Measurements from ENCODE around the gene CSE1L. TPM values are rescaled to one million over a fixed set of nuclear protein-coding genes. Genes with fewer than 3 reads are reported as not detected.
"Not testable (repeated sequence)": the region's sequence is repeated elsewhere in the genome, so short reads cannot be mapped to it uniquely, and the experiment has no call there.

The CSE1L gene, protein sequence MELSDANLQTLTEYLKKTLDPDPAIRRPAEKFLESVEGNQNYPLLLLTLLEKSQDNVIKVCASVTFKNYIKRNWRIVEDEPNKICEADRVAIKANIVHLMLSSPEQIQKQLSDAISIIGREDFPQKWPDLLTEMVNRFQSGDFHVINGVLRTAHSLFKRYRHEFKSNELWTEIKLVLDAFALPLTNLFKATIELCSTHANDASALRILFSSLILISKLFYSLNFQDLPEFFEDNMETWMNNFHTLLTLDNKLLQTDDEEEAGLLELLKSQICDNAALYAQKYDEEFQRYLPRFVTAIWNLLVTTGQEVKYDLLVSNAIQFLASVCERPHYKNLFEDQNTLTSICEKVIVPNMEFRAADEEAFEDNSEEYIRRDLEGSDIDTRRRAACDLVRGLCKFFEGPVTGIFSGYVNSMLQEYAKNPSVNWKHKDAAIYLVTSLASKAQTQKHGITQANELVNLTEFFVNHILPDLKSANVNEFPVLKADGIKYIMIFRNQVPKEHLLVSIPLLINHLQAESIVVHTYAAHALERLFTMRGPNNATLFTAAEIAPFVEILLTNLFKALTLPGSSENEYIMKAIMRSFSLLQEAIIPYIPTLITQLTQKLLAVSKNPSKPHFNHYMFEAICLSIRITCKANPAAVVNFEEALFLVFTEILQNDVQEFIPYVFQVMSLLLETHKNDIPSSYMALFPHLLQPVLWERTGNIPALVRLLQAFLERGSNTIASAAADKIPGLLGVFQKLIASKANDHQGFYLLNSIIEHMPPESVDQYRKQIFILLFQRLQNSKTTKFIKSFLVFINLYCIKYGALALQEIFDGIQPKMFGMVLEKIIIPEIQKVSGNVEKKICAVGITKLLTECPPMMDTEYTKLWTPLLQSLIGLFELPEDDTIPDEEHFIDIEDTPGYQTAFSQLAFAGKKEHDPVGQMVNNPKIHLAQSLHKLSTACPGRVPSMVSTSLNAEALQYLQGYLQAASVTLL
- total RNA-seq = 10 to 100 TPM; 42.6 TPM
- 10 to 100 TPM; 22.8 to 30.0 (median 23.8) TPM for polyA plus RNA-seq
- 70.9 to 261 (median 106) reads per million in 6 experiments for total RNA-seq

- no peaks in the 10 kb centered on the region for H3K27me3 Mint-ChIP-seq
- H3K9me3 Mint-ChIP-seq = no peaks in the 10 kb centered on the region
- peak within 1 kb of the TSS; percentile 97 to 100 (median 98) for H3K4me3 Mint-ChIP-seq
- H3K4me1 Mint-ChIP-seq = peaks cover 12 to 43% (median 40%) of the 10 kb centered on the region in 4 donors
- POLR2A ChIA-PET = interaction anchor here (0.5 to 2.6 kb wide), 8 partner anchors 9 to 1542 kb away, joined by 3 to 14 read pairs (median 4); partner anchors contain the start of gene STAU1
- peaks cover 0 to 15% (median 4%) of the 10 kb centered on the region in 3 donors for H3K36me3 Mint-ChIP-seq
- peak within 1 kb of the TSS; percentile 93 to 99 (median 98) for H3K27ac Mint-ChIP-seq
- peak; percentile 90 for ATAC-seq
- peak; percentile 88 to 97 (median 94) for DNase-seq
These were observed at the start of gene CSE1L for GRCh38 chr20:49046087-49046900. CSE1L (plus strand) TSS chr20:49046312; CDS start chr20:49058464, 12,152 bp downstream.

GRCh38 chr20:48999890-49000870 is 45.9 kb upstream of the CSE1L start:
- Mint-ChIP-seq H3K4me1 (no peaks in the 10 kb centered on the region), H3K4me3 (peak overlapping the region in 1 of 10 donors; percentile 31), H3K27me3 (no peaks in the 10 kb centered on the region), H3K27ac (peak overlapping the region in 3 of 10 donors; percentile 29 to 67 (median 63)), H3K36me3 (peaks cover 0 to 80% (median 22%) of the 10 kb centered on the region in 3 donors), H3K9me3 (no peaks in the 10 kb centered on the region)
- POLR2A ChIA-PET = interaction anchor here (1.2 kb wide), 1 partner anchor 38 kb away, joined by 4 read pairs; no protein-coding TSS in a partner anchor
- ATAC-seq (no peak), DNase-seq (no peak)

DNA sequence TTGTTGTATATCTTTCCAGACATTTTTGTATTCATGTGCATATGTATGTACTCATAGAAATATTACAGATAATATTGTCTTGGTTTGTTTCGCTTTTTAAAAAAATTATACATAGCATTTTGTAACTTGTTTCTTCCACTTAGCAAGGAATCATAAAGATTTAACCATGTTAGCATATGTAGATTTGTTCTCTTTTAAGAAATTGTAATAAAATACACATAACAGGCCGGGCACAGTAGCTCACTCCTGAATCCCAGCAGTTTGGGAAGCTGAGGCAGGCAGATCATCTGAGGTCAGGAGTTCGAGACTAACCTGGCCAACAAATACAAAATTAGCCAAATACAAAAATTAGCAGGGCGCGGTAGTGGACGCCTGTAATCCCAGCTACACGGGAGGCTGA is 44.4 kb upstream of the CSE1L start:
- H3K27ac Mint-ChIP-seq = no peak overlapping the region
- POLR2A ChIA-PET = no interaction called here
- H3K4me3 Mint-ChIP-seq = no peak overlapping the region
- H3K4me1 Mint-ChIP-seq = peaks cover 0 to 2% (median 0%) of the 10 kb centered on the region in 4 donors
- DNase-seq = no peak
- H3K27me3 Mint-ChIP-seq = no peaks in the 10 kb centered on the region
- no peaks in the 10 kb centered on the region for H3K9me3 Mint-ChIP-seq
- no peak for ATAC-seq
- H3K36me3 Mint-ChIP-seq = peaks cover 3 to 79% (median 25%) of the 10 kb centered on the region in 3 donors

- POLR2A ChIA-PET = no interaction called here
- Mint-ChIP-seq H3K9me3 (no peaks in the 10 kb centered on the region), H3K27me3 (no peaks in the 10 kb centered on the region), H3K36me3 (peaks cover 3 to 79% (median 21%) of the 10 kb centered on the region in 3 donors), H3K27ac (peak overlapping the region in 2 of 10 donors; percentile 8 to 51), H3K4me3 (no peak overlapping the region), H3K4me1 (peaks cover 0 to 2% (median 0%) of the 10 kb centered on the region in 4 donors)
- DNase-seq = no peak
- no peak for ATAC-seq
These were observed 39.6 kb upstream of the CSE1L start for GRCh38 chr20:49006446-49006980.

DNA sequence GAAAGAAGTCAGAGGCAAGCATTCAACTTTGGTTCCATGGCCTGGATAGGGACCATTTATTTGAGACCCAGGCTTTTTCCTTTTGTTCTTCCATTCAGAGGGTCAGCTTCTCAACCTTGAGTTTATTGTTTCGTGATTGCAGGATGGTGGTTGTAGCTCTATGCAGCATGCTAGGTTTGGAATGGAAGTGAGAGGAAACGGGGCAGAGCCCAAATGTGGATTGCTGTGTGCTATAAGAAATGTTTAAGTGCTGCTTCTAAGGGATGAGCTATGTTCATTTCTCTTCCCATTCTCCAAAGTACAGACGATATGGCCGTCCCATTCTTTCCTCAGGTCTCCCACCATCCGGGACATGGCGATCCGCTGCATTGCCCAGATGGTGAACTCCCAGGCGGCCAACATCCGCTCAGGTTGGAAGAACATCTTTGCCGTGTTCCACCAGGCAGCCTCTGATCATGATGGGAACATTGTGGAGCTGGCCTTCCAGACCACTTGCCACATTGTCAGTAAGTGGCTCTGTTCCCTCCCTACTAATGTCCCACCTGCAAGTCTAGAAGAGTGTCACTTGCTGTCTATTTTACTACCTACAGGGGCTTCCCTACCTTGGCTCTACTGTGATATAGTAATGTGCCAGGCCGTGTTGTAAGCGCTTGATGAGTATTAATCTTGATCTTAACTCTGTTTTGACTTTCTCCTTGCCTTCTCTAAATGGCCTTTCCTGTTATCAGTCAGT is 36.0 kb upstream of the CSE1L start:
- Mint-ChIP-seq H3K27ac (no peak overlapping the region), H3K4me1 (peaks cover 0 to 4% (median 0%) of the 10 kb centered on the region in 4 donors), H3K27me3 (no peaks in the 10 kb centered on the region), H3K36me3 (peaks cover 3 to 96% (median 35%) of the 10 kb centered on the region in 3 donors), H3K4me3 (no peak overlapping the region), H3K9me3 (no peaks in the 10 kb centered on the region)
- DNase-seq (no peak), ATAC-seq (no peak)
- POLR2A ChIA-PET = no interaction called here

DNA sequence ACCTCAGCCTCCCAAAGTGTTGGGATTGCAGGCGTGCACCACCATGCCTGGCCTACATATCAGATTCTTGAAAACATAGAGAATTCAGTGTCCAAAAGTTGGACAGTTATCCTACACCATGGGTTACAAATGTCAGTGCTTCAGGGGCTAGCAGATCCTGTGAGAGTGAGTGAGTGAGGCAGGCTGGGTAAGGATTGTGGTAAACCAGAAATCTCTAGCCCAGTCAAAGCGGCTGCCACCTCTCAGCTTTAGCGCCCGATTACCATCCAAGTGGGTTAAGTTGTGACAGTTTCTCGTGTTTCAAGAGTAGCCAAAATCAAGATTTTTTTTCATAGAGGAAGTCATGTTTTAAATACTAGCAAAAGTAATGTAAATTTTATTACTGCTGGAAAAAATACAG is 21.9 kb upstream of the CSE1L start:
- H3K36me3 Mint-ChIP-seq = peaks cover 3 to 85% (median 16%) of the 10 kb centered on the region in 3 donors
- H3K4me1 Mint-ChIP-seq = no peaks in the 10 kb centered on the region
- DNase-seq = no peak
- no peak overlapping the region for H3K4me3 Mint-ChIP-seq
- no peaks in the 10 kb centered on the region for H3K27me3 Mint-ChIP-seq
- ATAC-seq = no peak
- POLR2A ChIA-PET = no interaction called here
- H3K27ac Mint-ChIP-seq = no peak overlapping the region
- no peaks in the 10 kb centered on the region for H3K9me3 Mint-ChIP-seq

GRCh38 chr20:49028177-49028576 is 17.9 kb upstream of the CSE1L start:
- DNase-seq, POLR2A ChIA-PET, H3K4me3 Mint-ChIP-seq, H3K27ac Mint-ChIP-seq, H3K4me1 Mint-ChIP-seq, H3K9me3 Mint-ChIP-seq, H3K27me3 Mint-ChIP-seq, ATAC-seq: not testable (repeated sequence)
- peaks cover 7 to 81% (median 20%) of the 10 kb centered on the region in 3 donors for H3K36me3 Mint-ChIP-seq

DNA sequence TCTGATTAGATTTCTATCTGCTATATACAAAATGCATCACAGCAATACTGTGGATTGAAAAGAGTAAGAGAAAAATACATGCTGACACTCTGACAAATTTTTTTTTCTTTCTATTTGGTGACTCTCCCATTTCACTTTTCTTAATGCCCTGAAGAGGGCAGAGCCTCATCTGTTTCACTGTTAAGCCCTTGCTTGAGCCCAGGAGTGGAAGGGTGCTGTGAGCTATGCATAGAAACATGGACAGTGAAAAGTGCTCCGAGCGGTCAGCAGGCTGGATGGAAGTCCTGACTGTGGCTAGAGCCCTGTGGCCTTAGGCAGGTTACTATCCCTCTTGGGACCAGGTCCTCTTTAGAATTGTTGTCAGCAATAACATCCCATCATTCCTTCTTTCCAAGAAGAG is 17.4 kb upstream of the CSE1L start:
- Mint-ChIP-seq H3K4me3 (no peak overlapping the region), H3K9me3 (no peaks in the 10 kb centered on the region), H3K4me1 (no peaks in the 10 kb centered on the region), H3K36me3 (peaks cover 7 to 84% (median 25%) of the 10 kb centered on the region in 3 donors), H3K27ac (peak overlapping the region in 1 of 10 donors; percentile 2), H3K27me3 (no peaks in the 10 kb centered on the region)
- POLR2A ChIA-PET = no interaction called here
- DNase-seq (no peak), ATAC-seq (no peak)

GRCh38 chr20:49029203-49029602 is 16.9 kb upstream of the CSE1L start:
- POLR2A ChIA-PET = no interaction called here

GRCh38 chr20:49030954-49031619 is 15.0 kb upstream of the CSE1L start:
- Mint-ChIP-seq H3K27ac (no peak overlapping the region), H3K4me1 (no peaks in the 10 kb centered on the region), H3K4me3 (no peak overlapping the region), H3K36me3 (peaks cover 4 to 79% (median 19%) of the 10 kb centered on the region in 3 donors), H3K27me3 (no peaks in the 10 kb centered on the region), H3K9me3 (no peaks in the 10 kb centered on the region)
- ATAC-seq = no peak
- POLR2A ChIA-PET = no interaction called here
- no peak for DNase-seq

More at GRCh38 chr20:49029203-49029602, 16.9 kb upstream of the CSE1L start:
- Mint-ChIP-seq H3K4me3 (no peak overlapping the region), H3K27ac (peak overlapping the region in 1 of 10 donors; percentile 2), H3K9me3 (no peaks in the 10 kb centered on the region), H3K27me3 (no peaks in the 10 kb centered on the region), H3K36me3 (peaks cover 7 to 81% (median 25%) of the 10 kb centered on the region in 3 donors), H3K4me1 (no peaks in the 10 kb centered on the region)
- ATAC-seq = no peak
- DNase-seq = no peak
